HL-60/S4 treated with retinoic acid at 250 ng/mL for 4 days and 3 days (cell line): ENCODE measurements around the gene EFEMP2.
"Not testable (repeated sequence)": the region's sequence is repeated elsewhere in the genome, so short reads cannot be mapped to it uniquely, and the experiment has no call there.

Experiments used
- in situ Hi-C: fragments of 300-500 bp; cut with MboI; formaldehyde crosslinking; loops from 2 replicates; pipeline ENCODE4 v1.7.0; 2022; ENCODE audit warnings: low sequenced_read_pairs

EFEMP2 gene

GRCh38 chr11:65900899-65901180 lies 28.2 kb upstream of the EFEMP2 start:
- in situ Hi-C loops, result no loop called here

GRCh38 chr11:65900125-65900898 lies 27.7 kb upstream of the EFEMP2 start, which contains the start of gene FOSL1:
Gene FOSL1, minus strand, starts transcription at chr11:65900388. Its CDS starts 49 bp downstream, at chr11:65900339.
- in situ Hi-C loops, result no loop called here

GRCh38 chr11:65899356-65900124 lies 26.9 kb upstream of the EFEMP2 start:
- in situ Hi-C loops, result no loop called here

GRCh38 chr11:65898656-65899355 lies 26.2 kb upstream of the EFEMP2 start:
- in situ Hi-C loops, result no loop called here

- in situ Hi-C loops, result no loop called here
Observed at GRCh38 chr11:65897020-65897471, 24.4 kb upstream of the EFEMP2 start.

GRCh38 chr11:65896034-65896999 lies 23.7 kb upstream of the EFEMP2 start:
- in situ Hi-C loops, result no loop called here

GRCh38 chr11:65895482-65895981 lies 22.9 kb upstream of the EFEMP2 start:
- in situ Hi-C loops, result no loop called here

- in situ Hi-C loops, result no loop called here
Observed at GRCh38 chr11:65894034-65894591, 21.5 kb upstream of the EFEMP2 start.

- in situ Hi-C loops, result no loop called here
Observed at GRCh38 chr11:65892661-65893317, 20.2 kb upstream of the EFEMP2 start.

- in situ Hi-C loops, result not testable (repeated sequence)
Observed at GRCh38 chr11:65892137-65892540, 19.5 kb upstream of the EFEMP2 start.

- in situ Hi-C loops, result no loop called here
Observed at GRCh38 chr11:65891219-65892136, 18.9 kb upstream of the EFEMP2 start.

GRCh38 chr11:65890324-65891218 lies 18.0 kb upstream of the EFEMP2 start, which contains the start of gene CCDC85B:
Gene CCDC85B, plus strand, starts transcription at chr11:65890673. Its CDS starts 111 bp downstream, at chr11:65890784.
- in situ Hi-C loops, result no loop called here

- in situ Hi-C loops, result no loop called here
Observed at GRCh38 chr11:65888163-65888814, 15.7 kb upstream of the EFEMP2 start, which contains the start of gene FIBP. Gene FIBP, minus strand, starts transcription at chr11:65888471. Its CDS starts 53 bp downstream, at chr11:65888418.

GRCh38 chr11:65887723-65888162 lies 15.1 kb upstream of the EFEMP2 start:
- in situ Hi-C loops, result no loop called here

- in situ Hi-C loops, result no loop called here
Observed at GRCh38 chr11:65886826-65887722, 14.5 kb upstream of the EFEMP2 start.
